Measurements from ENCODE around the gene PRM3. TPM values are rescaled to one million over a fixed set of nuclear protein-coding genes. Genes with fewer than 3 reads are reported as not detected.

PRM3 gene
- total RNA-seq, 4 donors from 2014 or later: not detected

DNA sequence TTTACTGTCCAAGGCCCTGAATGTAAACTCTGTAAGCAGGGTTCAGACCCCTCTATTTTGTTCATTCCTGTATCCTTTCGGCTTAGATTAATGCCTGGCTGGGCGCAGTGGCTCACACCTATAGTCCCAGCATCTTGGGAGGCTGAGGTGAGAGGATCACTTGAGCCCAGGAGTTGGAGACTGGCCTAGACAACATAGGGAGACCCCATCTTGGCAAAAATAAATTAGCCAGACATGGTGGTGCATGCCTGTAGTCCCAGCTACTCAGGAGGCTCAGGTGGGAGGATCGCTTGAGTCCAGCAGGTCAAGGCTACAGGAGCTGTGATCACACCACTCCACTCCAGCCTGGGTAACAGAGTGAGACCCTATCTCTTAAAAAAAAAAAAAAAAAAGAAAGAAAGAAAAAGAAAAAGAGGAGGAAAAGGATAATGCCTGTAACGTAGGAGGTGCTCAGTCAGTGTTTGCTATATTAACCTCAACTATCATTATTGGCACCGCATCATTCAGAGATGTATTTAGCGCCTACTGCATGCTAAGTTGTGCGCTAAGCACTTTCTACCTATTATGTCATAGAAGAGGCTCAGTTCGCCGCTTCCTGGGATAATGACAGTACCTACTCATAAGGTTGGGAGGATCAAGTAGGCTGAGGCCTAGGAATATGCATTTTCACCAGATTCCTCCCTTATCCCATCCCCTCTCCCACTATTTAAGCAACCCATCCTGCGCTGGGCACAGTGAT, 22.5 kb downstream of the PRM3 start:
- no peak overlapping the region for H3K27ac ChIP-seq
- H3K4me1 ChIP-seq: peaks cover 0 to 36% (median 0%) of the 10 kb centered on the region in 3 donors
- no peak for ATAC-seq
- WGBS, 2 donors (ENCODE audit: low coverage in 1 of 2): 89 to 93% methylated on average over 4 to 9 of the region's 10 CpGs
- no peaks in the 10 kb centered on the region for H3K36me3 ChIP-seq
- no peaks in the 10 kb centered on the region for H3K27me3 ChIP-seq
- H3K4me3 ChIP-seq: no peak overlapping the region
- H3K9me3 ChIP-seq: no peaks in the 10 kb centered on the region
- TF ChIP-seq POLR2AphosphoS5 (IDR thresholded peaks at IDR 0.05) (no peak), EP300 (IDR thresholded peaks at IDR 0.05) (no peak), POLR2A (IDR thresholded peaks at IDR 0.05) (no peak), CTCF (IDR thresholded peaks at IDR 0.05) (no peak)

GRCh38 chr16:11250091-11250785, 23.2 kb downstream of the PRM3 start:
- no peak for ATAC-seq
- Histone ChIP-seq H3K27me3 (no peaks in the 10 kb centered on the region), H3K4me3 (no peak overlapping the region), H3K4me1 (peaks cover 0 to 32% (median 0%) of the 10 kb centered on the region in 3 donors), H3K9me3 (no peaks in the 10 kb centered on the region), H3K36me3 (no peaks in the 10 kb centered on the region), H3K27ac (no peak overlapping the region)
- no peak for TF ChIP-seq CTCF (IDR thresholded peaks at IDR 0.05)
- peak in 1 of 2 donors; percentile 7 for TF ChIP-seq POLR2A (IDR thresholded peaks at IDR 0.05)
- 65 to 71% methylated on average over 9 to 10 of the region's 16 CpGs for WGBS, 2 donors (ENCODE audit: low coverage in 1 of 2)

- WGBS, 2 donors (ENCODE audit: low coverage in 1 of 2): no CpG with 5 or more reads among the region's 63 CpGs
- ATAC-seq: no peak
- TF ChIP-seq EP300 (IDR thresholded peaks at IDR 0.05): no peak
- no peak for TF ChIP-seq POLR2AphosphoS5 (IDR thresholded peaks at IDR 0.05)
- no peak for TF ChIP-seq CTCF (IDR thresholded peaks at IDR 0.05)
- no peak for TF ChIP-seq POLR2A (IDR thresholded peaks at IDR 0.05)
Measured at GRCh38 chr16:11249233-11250061, 24.0 kb downstream of the PRM3 start.

GRCh38 chr16:11248133-11248532, 25.3 kb downstream of the PRM3 start:
- H3K4me1 ChIP-seq: peaks cover 0 to 11% (median 0%) of the 10 kb centered on the region in 3 donors
- WGBS, 2 donors (ENCODE audit: low coverage in 1 of 2): 88 to 96% methylated on average over 6 to 7 of the region's 8 CpGs
- H3K27ac ChIP-seq: no peak overlapping the region
- H3K27me3 ChIP-seq: no peaks in the 10 kb centered on the region
- no peak overlapping the region for H3K4me3 ChIP-seq
- TF ChIP-seq POLR2A (IDR thresholded peaks at IDR 0.05): no peak
- H3K9me3 ChIP-seq: no peaks in the 10 kb centered on the region
- ATAC-seq: no peak
- no peaks in the 10 kb centered on the region for H3K36me3 ChIP-seq

More at GRCh38 chr16:11249233-11250061, 24.0 kb downstream of the PRM3 start:
- no peaks in the 10 kb centered on the region for H3K9me3 ChIP-seq
- no peak overlapping the region for H3K4me3 ChIP-seq
- no peak overlapping the region for H3K27ac ChIP-seq
- H3K36me3 ChIP-seq: no peaks in the 10 kb centered on the region
- peaks cover 0 to 24% (median 0%) of the 10 kb centered on the region in 3 donors for H3K4me1 ChIP-seq
- H3K27me3 ChIP-seq: no peaks in the 10 kb centered on the region

- no peak for TF ChIP-seq POLR2A (IDR thresholded peaks at IDR 0.05)
- TF ChIP-seq CTCF (IDR thresholded peaks at IDR 0.05): no peak
- no peak for TF ChIP-seq POLR2AphosphoS5 (IDR thresholded peaks at IDR 0.05)
- no peak for TF ChIP-seq EP300 (IDR thresholded peaks at IDR 0.05)
- H3K4me1 ChIP-seq: no peaks in the 10 kb centered on the region
- no peak overlapping the region for H3K4me3 ChIP-seq
- H3K36me3 ChIP-seq: no peaks in the 10 kb centered on the region
- H3K9me3 ChIP-seq: no peaks in the 10 kb centered on the region
- ATAC-seq: no peak
- no peaks in the 10 kb centered on the region for H3K27me3 ChIP-seq
- H3K27ac ChIP-seq: no peak overlapping the region
Measured at GRCh38 chr16:11245988-11246387, 27.4 kb downstream of the PRM3 start.

All from gastroesophageal sphincter (tissue), 4 donors.